ENCODE results near the gene SLC2A13.

DNA sequence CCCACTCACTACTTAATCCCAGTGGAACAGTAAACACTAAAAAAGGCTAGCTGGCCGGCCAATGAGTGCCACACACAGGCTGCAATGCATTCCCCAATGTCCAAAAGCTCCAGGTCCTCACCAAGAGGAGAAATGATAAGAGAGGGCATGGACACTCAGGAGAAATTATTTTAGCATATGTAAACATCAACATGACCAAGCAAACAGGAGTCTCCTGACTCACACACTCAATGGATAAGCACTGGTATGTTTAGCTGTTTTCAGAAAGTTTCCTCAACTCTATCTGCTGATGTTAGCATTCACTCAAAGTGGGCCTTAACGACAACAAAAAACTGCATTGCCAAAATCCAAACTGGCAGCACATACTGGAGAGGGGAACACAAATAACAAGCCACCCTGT is 105.0 kb downstream of the SLC2A13 start:
- TF ChIP-seq, protein P1, sequence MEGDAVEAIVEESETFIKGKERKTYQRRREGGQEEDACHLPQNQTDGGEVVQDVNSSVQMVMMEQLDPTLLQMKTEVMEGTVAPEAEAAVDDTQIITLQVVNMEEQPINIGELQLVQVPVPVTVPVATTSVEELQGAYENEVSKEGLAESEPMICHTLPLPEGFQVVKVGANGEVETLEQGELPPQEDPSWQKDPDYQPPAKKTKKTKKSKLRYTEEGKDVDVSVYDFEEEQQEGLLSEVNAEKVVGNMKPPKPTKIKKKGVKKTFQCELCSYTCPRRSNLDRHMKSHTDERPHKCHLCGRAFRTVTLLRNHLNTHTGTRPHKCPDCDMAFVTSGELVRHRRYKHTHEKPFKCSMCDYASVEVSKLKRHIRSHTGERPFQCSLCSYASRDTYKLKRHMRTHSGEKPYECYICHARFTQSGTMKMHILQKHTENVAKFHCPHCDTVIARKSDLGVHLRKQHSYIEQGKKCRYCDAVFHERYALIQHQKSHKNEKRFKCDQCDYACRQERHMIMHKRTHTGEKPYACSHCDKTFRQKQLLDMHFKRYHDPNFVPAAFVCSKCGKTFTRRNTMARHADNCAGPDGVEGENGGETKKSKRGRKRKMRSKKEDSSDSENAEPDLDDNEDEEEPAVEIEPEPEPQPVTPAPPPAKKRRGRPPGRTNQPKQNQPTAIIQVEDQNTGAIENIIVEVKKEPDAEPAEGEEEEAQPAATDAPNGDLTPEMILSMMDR (conservative IDR thresholded peaks at IDR 0.05): no peak
- TF ChIP-seq EZH2 (IDR thresholded peaks at IDR 0.05; ENCODE audit: low read depth): no peak
